Natural killer cell (primary cell): ENCODE measurements around the gene MPRIP. TPM values are rescaled to one million over a fixed set of nuclear protein-coding genes. Genes with fewer than 3 reads are reported as not detected.
"Not testable (repeated sequence)": the region's sequence is repeated elsewhere in the genome, so short reads cannot be mapped to it uniquely, and the experiment has no call there.

Experiments
- ATAC-seq, 3 donors: fragments of 150-1000 bp in 2 of 3; fragments of 200-7000 bp in 1 of 3; cut with Tn5 transposase; 1 replicate in 1 of 3; 2 replicates in 2 of 3; pipeline ENCODE4 v1.10.0; 2021; ENCODE audit warnings: mild to moderate bottlenecking in 2 of 3, moderate library complexity in 2 of 3
- DNase-seq, 2 donors: peaks; one replicate each; pipeline versions ENCODE4 v3.0.0 to v3.0.0-alpha.2; 2013 to 2021; ENCODE audit warnings: mixed read lengths in 1 of 2
- H3K27ac ChIP-seq: one replicate; pipeline ENCODE4 v1.5.1; 2013; ENCODE audit warnings: mild to moderate bottlenecking, low read length
- H3K27me3 ChIP-seq: one replicate; pipeline ENCODE4 v1.6.1; 2013; ENCODE audit warnings: low read length; ENCODE audit not compliant: control insufficient read depth, insufficient read depth
- H3K36me3 ChIP-seq: one replicate; pipeline ENCODE4 v1.6.1; 2013; ENCODE audit warnings: low read length; ENCODE audit not compliant: control insufficient read depth, insufficient read depth
- H3K4me1 ChIP-seq: one replicate; pipeline ENCODE4 v1.6.1; 2013; ENCODE audit warnings: low read length; ENCODE audit not compliant: control insufficient read depth, insufficient read depth
- H3K4me3 ChIP-seq: one replicate; pipeline ENCODE4 v1.5.1; 2013; ENCODE audit warnings: low read length
- H3K9me3 ChIP-seq: one replicate; pipeline ENCODE4 v1.6.1; 2013; ENCODE audit warnings: low read length; ENCODE audit not compliant: control insufficient read depth, insufficient read depth
- H3K27ac Mint-ChIP-seq, 2 donors: one replicate each; pipeline ENCODE4 v1.8.0; 2022; ENCODE audit warnings: mild to moderate bottlenecking in 2 of 2, mixed read lengths in 2 of 2, moderate library complexity in 1 of 2
- H3K27me3 Mint-ChIP-seq, 2 donors: one replicate each; pipeline ENCODE4 v1.8.0; 2022; ENCODE audit warnings: low read depth in 2 of 2, mixed read lengths in 2 of 2
- H3K36me3 Mint-ChIP-seq: one replicate; pipeline ENCODE4 v1.8.0; 2022; ENCODE audit warnings: mixed read lengths
- H3K4me1 Mint-ChIP-seq, 2 donors: one replicate each; pipeline ENCODE4 v1.8.0; 2022; ENCODE audit warnings: mixed read lengths in 2 of 2
- H3K4me3 Mint-ChIP-seq: one replicate; pipeline ENCODE4 v1.8.0; 2022; ENCODE audit warnings: mild to moderate bottlenecking, moderate library complexity, mixed read lengths
- H3K9me3 Mint-ChIP-seq, 2 donors: one replicate each; pipeline ENCODE4 v1.8.0; 2022; ENCODE audit warnings: mixed read lengths in 2 of 2
- WGBS: methylation state at CpG from one replicate; pipeline ENCODE4 v1.1.7; 2013; ENCODE audit warnings: missing lambda C conversion rate; ENCODE audit not compliant: insufficient coverage; 5-methylcytosine and 5-hydroxymethylcytosine counted together
- intact Hi-C: fragments of 100-400 bp; cut with micrococcal nuclease; formaldehyde crosslinking; loops from one replicate; pipeline ENCODE4 v1.14.2; 2022
- total RNA-seq, 4 donors: library from RNA; stranded (reverse); fragments of 120-200 nt in 1 of 4; gene quantifications; one replicate each; pipeline versions ENCODE4 v1.2.3 to v1.2.4, GENCODE V29; 2013 to 2022
- TF ChIP-seq, protein P1 (sequence below): fragments of 200-600 bp; IDR thresholded peaks from one replicate; pipeline ENCODE4 v1.8.0; 2022; ENCODE audit warnings: antibody characterized with exemption

MPRIP gene
- total RNA-seq, 3 donors from 2014 or later (not counting 1 experiment from before 2014, with no cell fraction given): 225 to 272 (median 229) TPM

DNA sequence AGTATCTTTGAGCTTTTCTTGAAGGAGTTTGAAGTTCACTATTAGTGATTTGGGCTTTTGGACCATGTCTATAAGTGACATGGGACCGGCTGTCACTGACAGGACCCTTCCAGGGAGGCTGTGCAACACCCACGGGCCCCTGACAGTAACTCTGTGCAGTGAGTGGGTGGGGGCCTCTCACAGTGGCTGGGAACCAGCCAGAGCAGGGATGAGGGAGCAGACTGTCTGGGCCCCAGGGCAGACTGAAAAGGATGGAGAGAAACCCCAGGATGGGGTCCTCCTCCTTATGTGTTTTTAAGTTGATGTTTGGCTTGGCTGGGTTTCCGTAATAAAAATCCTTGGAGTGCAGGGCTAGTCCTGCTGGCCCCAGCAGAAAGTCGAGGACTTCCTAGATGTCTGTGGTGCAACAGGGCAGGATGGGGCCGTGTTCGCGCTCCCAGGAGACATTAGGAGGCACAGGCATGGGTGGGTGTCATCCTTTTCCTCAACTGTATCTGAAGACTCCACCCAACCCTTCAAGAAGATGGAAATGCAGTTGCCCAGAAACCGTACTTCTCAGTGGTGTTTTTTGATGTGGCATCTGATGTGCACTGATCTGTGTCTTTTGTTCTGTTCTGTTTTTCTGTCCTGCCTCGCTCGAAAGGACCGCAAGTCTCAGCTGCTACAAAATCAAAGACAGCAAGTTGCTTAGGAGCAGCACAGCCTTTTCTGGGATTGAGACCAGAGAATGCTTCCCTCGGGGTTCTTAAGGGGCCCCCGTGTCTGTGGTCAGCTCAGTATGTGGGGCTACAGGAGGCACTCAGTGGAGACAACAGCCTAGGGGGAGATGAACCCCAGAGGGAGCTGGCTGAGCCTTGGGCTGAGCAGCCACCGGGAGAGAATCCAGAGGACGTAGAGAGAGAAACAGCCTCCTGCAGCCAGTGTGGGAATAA lies 139.7 kb downstream of the MPRIP start:
- 48% methylated on average over 15 of the region's 15 CpGs for WGBS
- Mint-ChIP-seq H3K4me1 (peaks cover 22 to 24% of the 10 kb centered on the region in 2 donors), H3K27ac (peak overlapping the region in 1 of 2 donors; percentile 59), H3K27me3 (no peaks in the 10 kb centered on the region), H3K4me3 (no peak overlapping the region), H3K36me3 (no peaks in the 10 kb centered on the region), H3K9me3 (no peaks in the 10 kb centered on the region)
- no peak overlapping the region for H3K4me3 ChIP-seq
- H3K36me3 ChIP-seq: peaks cover 53% of the 10 kb centered on the region
- no peaks in the 10 kb centered on the region for H3K9me3 ChIP-seq
- ATAC-seq (peak in 1 of 3 donors; percentile 16), DNase-seq (peak in 1 of 2 donors; percentile 78)
- TF ChIP-seq, protein P1, sequence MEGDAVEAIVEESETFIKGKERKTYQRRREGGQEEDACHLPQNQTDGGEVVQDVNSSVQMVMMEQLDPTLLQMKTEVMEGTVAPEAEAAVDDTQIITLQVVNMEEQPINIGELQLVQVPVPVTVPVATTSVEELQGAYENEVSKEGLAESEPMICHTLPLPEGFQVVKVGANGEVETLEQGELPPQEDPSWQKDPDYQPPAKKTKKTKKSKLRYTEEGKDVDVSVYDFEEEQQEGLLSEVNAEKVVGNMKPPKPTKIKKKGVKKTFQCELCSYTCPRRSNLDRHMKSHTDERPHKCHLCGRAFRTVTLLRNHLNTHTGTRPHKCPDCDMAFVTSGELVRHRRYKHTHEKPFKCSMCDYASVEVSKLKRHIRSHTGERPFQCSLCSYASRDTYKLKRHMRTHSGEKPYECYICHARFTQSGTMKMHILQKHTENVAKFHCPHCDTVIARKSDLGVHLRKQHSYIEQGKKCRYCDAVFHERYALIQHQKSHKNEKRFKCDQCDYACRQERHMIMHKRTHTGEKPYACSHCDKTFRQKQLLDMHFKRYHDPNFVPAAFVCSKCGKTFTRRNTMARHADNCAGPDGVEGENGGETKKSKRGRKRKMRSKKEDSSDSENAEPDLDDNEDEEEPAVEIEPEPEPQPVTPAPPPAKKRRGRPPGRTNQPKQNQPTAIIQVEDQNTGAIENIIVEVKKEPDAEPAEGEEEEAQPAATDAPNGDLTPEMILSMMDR: no peak
- no peaks in the 10 kb centered on the region for H3K27me3 ChIP-seq
- intact Hi-C loops: no loop called here
- H3K27ac ChIP-seq: peak overlapping the region; percentile 34
- H3K4me1 ChIP-seq: peaks cover 35% of the 10 kb centered on the region

DNA sequence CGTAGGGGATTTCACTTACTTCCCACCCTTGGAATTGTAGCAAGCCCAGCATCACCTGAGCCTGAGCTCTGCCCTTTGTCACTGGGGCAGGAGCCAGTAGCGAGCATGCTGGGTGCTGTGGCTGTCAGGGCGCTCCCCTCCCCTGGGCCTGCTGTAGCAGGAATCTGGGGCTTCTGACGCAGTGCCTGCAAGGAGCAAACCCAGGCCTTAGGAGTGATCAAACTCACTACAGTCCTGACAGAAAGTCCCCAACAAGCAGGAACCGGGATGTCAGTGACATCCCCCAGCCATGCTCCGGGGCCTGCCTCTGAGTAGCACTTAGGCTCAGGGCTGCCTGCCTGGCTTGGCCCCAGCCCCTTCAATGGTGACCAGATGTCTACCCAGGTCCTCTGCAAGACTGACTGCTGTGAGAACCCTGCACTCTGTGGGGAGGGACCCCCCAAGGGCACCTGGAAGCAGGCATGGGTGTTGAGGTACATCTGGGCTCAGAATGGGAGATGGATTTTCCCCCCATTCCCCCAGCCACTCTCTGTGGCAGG lies 140.4 kb downstream of the MPRIP start:
- Histone ChIP-seq H3K27ac (peak overlapping the region; percentile 34), H3K4me3 (no peak overlapping the region), H3K9me3 (no peaks in the 10 kb centered on the region), H3K27me3 (no peaks in the 10 kb centered on the region), H3K4me1 (peaks cover 35% of the 10 kb centered on the region), H3K36me3 (peaks cover 54% of the 10 kb centered on the region)
- Mint-ChIP-seq H3K4me3 (no peak overlapping the region), H3K36me3 (no peaks in the 10 kb centered on the region), H3K4me1 (peaks cover 22 to 24% of the 10 kb centered on the region in 2 donors), H3K27ac (peak overlapping the region in 1 of 2 donors; percentile 59), H3K9me3 (no peaks in the 10 kb centered on the region), H3K27me3 (no peaks in the 10 kb centered on the region)
- no peak for ATAC-seq
- intact Hi-C loops: no loop called here
- DNase-seq: peak in 1 of 2 donors; percentile 49
- WGBS: 85% methylated on average over 6 of the region's 6 CpGs
- TF ChIP-seq, protein P1: no peak

DNA sequence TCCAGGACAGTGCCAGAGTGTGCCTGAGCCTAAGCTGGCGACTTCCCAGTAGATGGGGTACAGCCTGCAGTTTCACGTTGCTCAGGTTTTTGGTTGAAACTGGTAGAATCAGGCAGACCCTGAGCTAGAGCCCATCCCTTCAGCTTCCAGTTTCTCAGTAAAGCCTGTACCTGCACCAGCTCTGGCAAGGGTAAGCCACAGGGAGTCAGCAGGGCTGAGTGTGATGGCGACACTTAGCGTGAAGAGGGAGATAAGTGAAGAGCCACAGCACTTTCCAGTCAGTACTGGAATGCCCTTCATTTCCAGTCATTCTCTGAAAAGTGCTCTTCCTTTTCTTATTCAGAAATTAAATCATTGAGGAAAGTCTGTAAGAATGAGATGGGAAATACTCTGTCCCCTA lies 141.5 kb downstream of the MPRIP start:
- Mint-ChIP-seq H3K4me3 (no peak overlapping the region), H3K27ac (peak overlapping the region; percentile 56 to 82), H3K9me3 (no peaks in the 10 kb centered on the region), H3K36me3 (no peaks in the 10 kb centered on the region), H3K4me1 (peaks cover 22 to 24% of the 10 kb centered on the region in 2 donors), H3K27me3 (no peaks in the 10 kb centered on the region)
- Histone ChIP-seq H3K27me3 (no peaks in the 10 kb centered on the region), H3K4me1 (peaks cover 35% of the 10 kb centered on the region), H3K36me3 (peaks cover 52% of the 10 kb centered on the region), H3K4me3 (no peak overlapping the region), H3K27ac (no peak overlapping the region), H3K9me3 (no peaks in the 10 kb centered on the region)
- DNase-seq (peak in 1 of 2 donors; percentile 25), ATAC-seq (no peak)
- intact Hi-C loops: no loop called here
- 79% methylated on average over 4 of the region's 4 CpGs for WGBS
- TF ChIP-seq, protein P1: no peak

DNA sequence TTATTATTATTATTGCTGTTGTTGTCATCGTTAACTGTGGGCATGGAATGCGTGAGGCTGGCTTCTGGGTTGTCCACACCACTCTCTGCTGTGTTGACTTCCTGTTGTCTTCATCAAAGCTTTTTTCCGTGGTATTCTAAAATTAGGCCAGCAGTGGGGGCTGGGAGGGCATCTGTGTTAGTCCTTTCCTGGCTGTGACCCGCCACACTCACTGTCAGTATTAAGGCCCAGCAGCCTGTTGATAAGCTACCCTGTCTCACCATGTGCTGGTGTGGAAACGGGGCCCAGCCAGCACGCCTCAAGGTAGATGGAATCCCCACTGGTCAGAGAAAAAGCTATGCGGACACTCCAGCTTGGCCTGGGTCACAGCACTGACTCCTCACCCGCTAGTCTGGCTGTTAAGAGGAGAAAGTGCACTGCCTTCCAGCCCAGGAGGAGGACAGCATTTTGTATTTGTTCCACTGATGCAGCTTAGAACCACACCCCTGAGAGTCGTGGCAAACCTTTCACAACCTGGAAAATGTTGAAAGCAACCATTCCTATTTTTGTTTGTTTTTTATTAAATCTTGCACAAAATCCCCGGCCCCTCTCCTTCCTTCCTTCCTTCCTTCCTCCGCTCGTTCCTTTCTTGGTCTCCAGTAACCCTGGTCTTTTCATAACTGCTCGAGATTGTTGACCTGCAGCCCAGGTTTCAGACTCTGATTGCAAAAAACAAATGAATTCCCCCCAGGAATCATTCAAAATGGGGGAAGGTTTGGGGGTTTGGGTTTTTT lies 142.9 kb downstream of the MPRIP start:
- intact Hi-C loops, H3K27me3 ChIP-seq, H3K9me3 Mint-ChIP-seq, H3K9me3 ChIP-seq, H3K36me3 Mint-ChIP-seq, H3K27me3 Mint-ChIP-seq, H3K4me3 ChIP-seq: not testable (repeated sequence)
- Mint-ChIP-seq H3K4me1 (peaks cover 22 to 24% of the 10 kb centered on the region in 2 donors), H3K27ac (peak overlapping the region; percentile 82 to 84), H3K4me3 (peak overlapping the region; percentile 47)
- Histone ChIP-seq H3K36me3 (peaks cover 43% of the 10 kb centered on the region), H3K4me1 (peaks cover 35% of the 10 kb centered on the region), H3K27ac (peak overlapping the region; percentile 41)
- WGBS: 37% methylated on average over 11 of the region's 13 CpGs
- ATAC-seq (peak; percentile 55 to 65 (median 58)), DNase-seq (peak in 1 of 2 donors; percentile 32)
